PFSK-1 (cell line): ENCODE measurements around the gene CACNA1H.

Experiments
- FOXP2 ChIP-seq: optimal IDR thresholded peaks from 2 replicates; pipeline ENCODE3; 2011; ENCODE audit warnings: borderline replicate concordance, control low read depth, inconsistent platforms; ENCODE audit not compliant: insufficient read depth; ENCODE audit errors: extremely low read length, extremely low read depth
- POLR2AphosphoS5 ChIP-seq: IDR thresholded peaks from 2 replicates; pipeline ENCODE4 v1.6.1; 2012; ENCODE audit warnings: low read depth, mild to moderate bottlenecking, control low read depth, low read length, moderate library complexity
- SIN3A ChIP-seq: IDR thresholded peaks from 2 replicates; pipeline ENCODE4 v1.6.1; 2012; ENCODE audit warnings: mild to moderate bottlenecking, low read length, moderate library complexity, borderline replicate concordance; ENCODE audit not compliant: insufficient read depth
- TAF1 ChIP-seq: IDR thresholded peaks from 2 replicates; pipeline ENCODE4 v1.6.1; 2012; ENCODE audit warnings: low read length, control low read depth, borderline replicate concordance; ENCODE audit not compliant: insufficient read depth
- TF ChIP-seq, protein P1 (sequence below), 2 experiments: IDR thresholded peaks; 2 replicates each; pipeline versions ENCODE4 v1.6.1 to v1.8.0; 2011 to 2012; ENCODE audit warnings: low read depth in 2 of 2, low read length in 2 of 2, control low read depth in 1 of 2, inconsistent platforms in 1 of 2, mild to moderate bottlenecking in 1 of 2, moderate library complexity in 1 of 2; ENCODE audit not compliant: insufficient read depth in 1 of 2

The CACNA1H gene

DNA sequence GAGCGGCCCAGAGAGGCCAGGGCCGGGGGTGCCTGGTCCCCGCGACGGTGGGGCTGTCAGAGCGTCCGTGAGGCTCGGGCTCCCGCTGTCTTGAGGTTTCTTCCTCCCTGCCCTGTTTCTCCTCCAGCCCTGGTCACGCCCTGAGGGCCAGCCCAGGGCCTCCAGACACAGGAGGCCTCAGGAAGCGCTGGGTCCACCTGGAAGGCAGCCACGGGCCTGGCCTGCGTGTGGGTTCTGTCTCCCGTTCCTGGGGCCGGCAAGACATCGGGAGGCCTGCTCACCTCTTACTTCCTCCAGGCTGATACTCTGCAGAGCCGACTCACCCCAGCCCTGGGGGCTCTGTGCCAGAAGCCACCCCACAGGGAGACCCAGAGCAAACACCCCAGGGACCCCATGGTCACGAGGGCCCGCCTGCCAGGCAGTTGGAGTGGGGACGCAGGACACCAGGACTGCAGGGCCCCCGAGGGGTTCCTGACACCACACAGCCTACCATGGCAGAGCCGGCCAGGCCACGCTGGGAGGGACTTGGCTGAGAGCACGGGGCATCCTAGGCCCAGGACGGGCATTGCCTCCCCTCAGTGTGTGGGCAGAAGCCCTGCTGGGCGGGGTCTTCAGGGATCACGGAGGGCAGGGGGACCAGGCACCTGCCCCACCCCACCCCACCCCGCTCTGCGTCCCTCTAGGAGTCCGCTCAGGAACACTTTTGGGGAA lies 18.9 kb upstream of the CACNA1H start:
- TF ChIP-seq, protein P1, sequence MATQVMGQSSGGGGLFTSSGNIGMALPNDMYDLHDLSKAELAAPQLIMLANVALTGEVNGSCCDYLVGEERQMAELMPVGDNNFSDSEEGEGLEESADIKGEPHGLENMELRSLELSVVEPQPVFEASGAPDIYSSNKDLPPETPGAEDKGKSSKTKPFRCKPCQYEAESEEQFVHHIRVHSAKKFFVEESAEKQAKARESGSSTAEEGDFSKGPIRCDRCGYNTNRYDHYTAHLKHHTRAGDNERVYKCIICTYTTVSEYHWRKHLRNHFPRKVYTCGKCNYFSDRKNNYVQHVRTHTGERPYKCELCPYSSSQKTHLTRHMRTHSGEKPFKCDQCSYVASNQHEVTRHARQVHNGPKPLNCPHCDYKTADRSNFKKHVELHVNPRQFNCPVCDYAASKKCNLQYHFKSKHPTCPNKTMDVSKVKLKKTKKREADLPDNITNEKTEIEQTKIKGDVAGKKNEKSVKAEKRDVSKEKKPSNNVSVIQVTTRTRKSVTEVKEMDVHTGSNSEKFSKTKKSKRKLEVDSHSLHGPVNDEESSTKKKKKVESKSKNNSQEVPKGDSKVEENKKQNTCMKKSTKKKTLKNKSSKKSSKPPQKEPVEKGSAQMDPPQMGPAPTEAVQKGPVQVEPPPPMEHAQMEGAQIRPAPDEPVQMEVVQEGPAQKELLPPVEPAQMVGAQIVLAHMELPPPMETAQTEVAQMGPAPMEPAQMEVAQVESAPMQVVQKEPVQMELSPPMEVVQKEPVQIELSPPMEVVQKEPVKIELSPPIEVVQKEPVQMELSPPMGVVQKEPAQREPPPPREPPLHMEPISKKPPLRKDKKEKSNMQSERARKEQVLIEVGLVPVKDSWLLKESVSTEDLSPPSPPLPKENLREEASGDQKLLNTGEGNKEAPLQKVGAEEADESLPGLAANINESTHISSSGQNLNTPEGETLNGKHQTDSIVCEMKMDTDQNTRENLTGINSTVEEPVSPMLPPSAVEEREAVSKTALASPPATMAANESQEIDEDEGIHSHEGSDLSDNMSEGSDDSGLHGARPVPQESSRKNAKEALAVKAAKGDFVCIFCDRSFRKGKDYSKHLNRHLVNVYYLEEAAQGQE (IDR thresholded peaks at IDR 0.05; ENCODE audit: insufficient read depth in 1 of 2, low read depth in 2 of 2, low read length in 2 of 2) = no peak
- TF ChIP-seq TAF1 = no peak
- TF ChIP-seq SIN3A = no peak
- no peak for TF ChIP-seq POLR2AphosphoS5
- no peak for TF ChIP-seq FOXP2

DNA sequence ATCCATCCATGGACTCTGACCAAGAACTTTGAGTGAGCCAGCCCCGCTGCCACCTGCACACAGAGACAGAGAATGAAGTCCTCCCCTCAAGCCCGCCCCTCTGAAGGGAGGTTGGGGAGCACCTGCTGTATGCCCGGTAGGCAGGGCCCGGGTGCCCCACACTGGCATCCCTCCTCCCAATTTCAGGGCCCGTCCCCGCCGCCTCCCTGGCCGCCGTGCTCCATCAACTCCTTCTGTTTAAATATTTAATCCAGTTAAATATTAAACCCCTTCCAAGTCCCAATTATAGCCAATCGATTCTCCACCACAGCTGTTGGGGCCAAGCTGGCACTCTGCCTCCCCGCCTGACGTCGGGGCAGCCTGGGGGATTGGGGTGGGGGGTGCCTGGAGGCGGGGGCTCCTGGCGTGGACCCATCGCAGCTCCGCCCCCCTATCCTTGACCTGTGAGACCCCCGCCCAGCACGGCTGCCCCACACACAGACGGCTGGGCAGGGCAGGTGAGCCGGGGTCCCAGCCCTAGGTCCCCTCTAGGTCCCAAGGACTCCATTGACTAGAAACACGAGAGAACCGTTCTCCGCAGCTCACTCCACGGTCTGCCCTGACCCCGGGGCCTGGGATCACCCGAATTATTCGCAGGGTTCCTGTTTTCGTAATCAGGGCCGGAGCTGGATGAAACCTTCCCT lies 18.0 kb upstream of the CACNA1H start:
- TF ChIP-seq POLR2AphosphoS5 (no peak), TAF1 (no peak), SIN3A (no peak), FOXP2 (no peak)
- TF ChIP-seq, protein P1 (IDR thresholded peaks at IDR 0.05; ENCODE audit: insufficient read depth in 1 of 2, low read depth in 2 of 2, low read length in 2 of 2) = no peak

DNA sequence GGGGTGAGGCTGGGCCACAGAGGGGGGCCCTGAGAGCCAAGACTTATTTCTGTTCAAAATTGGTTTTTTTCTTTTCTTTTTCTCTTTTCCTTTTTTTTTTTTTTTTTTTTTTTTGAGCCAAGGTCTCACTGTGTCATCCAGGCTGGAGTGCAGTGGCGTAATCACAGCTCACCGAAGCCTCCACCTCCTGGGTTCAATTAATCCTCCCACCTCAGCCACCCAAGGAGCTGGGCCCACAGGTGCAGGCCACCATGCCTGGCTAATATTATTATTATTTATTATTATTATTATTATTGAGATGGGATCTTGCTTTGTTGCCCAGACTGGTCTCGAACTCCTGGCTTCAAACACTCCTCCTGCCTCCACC lies 17.5 kb upstream of the CACNA1H start:
- TF ChIP-seq POLR2AphosphoS5 (no peak), FOXP2 (no peak), TAF1 (no peak)
- TF ChIP-seq, protein P1 (IDR thresholded peaks at IDR 0.05; ENCODE audit: insufficient read depth in 1 of 2, low read depth in 2 of 2, low read length in 2 of 2) = no peak

DNA sequence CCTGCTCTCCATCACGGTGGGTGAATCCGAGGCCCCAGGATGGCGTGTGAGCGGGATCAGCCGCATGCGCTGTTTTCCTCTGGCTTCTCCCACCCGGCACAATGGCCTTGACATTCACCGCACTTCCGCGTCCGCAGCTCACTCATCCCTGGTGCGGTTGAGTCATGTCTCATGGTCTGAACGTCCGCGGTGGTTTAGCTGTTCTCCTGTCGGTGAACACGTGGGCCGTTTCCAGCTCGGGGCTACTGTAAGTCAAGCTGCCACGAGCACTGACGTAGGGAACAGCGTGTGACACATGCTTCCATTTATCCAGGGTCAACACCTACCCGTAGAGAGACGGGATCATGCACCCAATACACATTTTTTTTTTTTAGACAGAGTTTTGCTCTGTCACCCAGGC lies 15.3 kb upstream of the CACNA1H start:
- TF ChIP-seq, protein P1 (IDR thresholded peaks at IDR 0.05; ENCODE audit: insufficient read depth in 1 of 2, low read depth in 2 of 2, low read length in 2 of 2) = no peak
- TF ChIP-seq POLR2AphosphoS5 (no peak), SIN3A (no peak), FOXP2 (no peak), TAF1 (no peak)
